ENCODE data around the gene APBA2.

Gene APBA2

DNA sequence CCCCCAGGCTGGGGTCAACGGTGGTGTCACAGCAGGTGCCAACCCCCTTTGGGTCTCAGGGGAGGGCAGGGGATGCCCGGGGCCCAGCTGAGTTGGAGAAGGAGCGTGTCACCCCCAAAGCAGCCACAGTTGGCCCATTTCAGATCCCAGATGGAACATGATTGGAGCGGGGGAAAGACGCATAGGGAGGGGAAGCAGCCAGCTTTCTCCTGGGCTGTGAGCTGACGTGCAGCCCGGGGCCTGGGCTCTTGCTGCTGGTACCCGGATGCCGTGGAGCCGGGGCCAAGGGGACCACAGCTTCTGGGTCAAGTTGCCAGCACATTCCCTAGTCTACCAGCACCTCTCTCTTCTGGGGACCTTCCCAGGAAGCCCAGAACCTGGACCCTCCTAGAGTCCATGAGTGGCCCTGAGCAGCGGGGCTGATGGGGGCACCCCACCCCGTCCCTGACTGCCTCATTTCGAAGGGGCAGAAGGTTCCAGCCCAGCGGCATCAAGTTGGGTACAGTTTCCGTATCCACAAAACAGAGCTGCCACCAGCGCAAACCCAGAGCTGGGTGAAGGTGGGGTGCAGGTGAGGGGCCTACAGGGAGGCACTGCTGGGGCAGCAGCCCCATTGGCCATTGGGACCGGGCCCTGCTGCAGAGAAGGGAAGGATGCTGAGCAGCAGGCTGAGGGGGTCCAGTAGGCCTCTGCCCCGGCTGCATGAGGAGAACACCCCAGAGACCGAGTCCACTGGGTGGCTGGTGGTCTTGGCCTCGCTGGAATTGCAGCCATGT is 235.0 kb downstream of the APBA2 start:
- no peak for DNase-seq (ENCODE audit: low read depth)

DNA sequence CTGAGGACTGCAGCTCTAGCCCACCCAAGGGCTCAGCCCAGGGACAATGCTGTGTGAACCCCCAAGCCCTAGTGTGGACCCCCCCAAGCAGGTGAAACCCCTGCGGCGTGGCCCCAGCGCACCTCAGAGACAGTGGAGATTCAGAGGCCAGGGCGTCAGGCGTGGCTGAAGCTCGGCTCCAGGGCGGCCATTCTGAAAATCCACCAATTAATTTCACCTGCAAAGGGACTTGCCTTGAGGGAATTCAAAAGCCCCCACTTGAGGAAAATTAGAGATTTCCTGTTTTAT is 235.5 kb downstream of the APBA2 start:
- DNase-seq (ENCODE audit: low read depth): no peak

DNA sequence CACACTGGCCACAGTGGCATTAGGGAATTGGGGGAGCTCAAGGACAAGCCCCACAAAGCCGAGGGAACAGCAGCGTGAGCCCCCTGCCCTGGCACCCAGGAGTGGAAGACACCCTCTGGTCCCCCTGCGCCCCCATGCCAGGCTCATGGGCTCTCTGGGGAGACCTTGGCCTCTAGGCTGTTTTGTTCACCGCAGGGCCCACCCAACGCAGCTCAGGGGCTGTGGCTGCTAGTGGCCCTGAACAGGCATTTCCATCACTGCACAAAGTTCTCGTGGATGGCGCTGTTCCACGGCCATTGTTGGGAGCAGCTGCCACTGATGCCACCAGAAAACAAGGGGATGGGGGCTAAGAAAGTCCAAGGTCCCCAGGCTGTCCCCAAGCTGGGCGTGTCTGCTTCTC is 236.1 kb downstream of the APBA2 start:
- DNase-seq (ENCODE audit: low read depth): no peak

DNA sequence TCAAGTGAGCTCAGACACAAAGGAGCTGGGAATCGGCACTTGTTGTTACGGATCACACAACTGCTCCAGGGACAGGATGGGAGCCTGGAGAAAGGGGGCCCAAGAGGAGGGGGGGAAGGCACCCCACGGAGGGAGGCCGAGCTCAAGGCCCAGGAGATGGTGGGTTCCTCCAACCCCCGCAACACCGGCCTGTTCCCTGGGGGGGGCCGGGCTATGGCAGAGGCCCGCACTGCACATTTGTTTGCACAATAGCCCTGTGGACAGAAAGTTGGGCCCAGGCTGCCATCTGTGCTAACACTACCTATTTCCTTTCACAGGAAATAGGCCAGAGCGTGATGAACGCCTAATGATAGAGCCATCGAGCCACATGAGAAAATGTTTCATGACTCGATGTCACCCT is 236.7 kb downstream of the APBA2 start:
- DNase-seq (ENCODE audit: low read depth): no peak

DNA sequence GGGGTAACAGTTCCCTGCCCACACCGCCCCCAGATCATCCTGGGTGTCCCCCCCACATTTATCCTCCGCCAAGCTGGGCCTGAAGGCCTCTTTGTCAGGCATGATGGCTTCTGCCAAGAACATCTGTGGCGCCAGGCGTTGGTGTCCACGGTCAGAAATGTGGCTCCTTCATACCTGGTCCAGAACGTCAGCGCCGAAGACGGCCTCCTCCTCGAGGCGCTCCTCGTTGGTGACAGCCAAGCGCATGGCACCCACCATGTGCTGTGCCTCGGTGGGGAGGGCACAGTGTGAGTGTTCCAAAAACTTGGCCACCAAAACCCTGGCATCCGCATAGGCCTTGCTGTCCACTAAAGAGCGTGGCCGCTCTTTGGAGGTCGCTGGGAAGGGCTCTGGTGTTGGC is 237.4 kb downstream of the APBA2 start:
- no peak for DNase-seq (ENCODE audit: low read depth)

DNA sequence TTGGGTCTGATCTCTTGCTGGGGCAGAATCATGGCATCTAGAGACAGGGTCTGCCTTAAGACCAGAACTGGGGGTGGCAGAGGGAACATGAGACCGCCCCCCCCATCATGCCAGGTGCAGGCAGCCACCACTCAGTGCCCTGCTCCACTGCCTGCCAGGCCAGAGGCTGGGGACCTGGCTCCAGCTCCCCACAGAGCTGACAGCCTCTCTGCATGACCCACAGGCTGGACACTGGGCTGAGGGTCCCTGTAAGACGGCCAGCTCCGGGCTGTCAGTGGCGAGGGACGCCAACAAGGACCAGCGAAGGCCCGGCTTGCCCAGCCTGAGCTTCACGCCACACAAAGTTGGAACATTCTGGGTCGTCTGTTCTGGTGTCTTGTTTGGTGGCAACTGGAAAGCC is 238.2 kb downstream of the APBA2 start:
- DNase-seq (ENCODE audit: low read depth): no peak

DNA sequence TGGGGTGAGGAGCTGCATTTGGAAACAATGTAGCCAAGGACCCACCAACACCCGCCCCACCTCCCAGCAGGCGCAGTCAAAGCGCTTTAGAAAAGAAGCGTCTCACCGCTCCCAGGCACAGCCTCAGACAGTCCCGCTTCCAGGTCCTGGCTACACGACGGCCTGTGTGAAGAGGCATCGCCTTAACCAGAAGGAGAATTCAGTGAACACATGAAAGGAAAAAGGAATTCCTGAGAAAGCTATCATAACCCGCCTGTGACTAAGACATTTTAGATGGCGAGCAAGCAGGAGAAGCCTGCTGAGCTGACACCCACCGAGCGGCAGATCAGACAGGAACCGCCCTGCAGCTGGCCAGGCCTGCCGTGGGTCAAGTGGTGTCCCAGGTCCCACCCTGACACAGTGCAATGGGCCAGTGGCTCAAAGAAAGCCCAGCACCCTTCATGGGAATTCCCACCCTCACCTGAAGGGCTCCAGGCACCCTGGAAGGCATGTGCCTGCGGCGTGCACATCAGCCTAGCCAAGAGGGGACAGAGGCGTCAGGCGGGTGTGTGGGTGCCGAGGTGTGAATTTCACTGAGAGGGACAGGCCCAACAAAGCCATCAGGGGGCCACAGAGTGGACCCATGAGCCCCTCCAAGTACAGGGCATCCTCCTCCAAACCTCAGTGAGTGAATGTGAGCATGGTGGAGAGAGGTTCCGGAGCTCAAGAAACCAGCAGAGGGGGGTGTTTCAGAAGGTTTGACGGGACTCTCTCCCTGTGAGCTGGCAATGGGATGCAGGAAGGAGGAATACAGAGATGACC is 239.0 kb downstream of the APBA2 start:
- DNase-seq (ENCODE audit: low read depth): no peak

DNA sequence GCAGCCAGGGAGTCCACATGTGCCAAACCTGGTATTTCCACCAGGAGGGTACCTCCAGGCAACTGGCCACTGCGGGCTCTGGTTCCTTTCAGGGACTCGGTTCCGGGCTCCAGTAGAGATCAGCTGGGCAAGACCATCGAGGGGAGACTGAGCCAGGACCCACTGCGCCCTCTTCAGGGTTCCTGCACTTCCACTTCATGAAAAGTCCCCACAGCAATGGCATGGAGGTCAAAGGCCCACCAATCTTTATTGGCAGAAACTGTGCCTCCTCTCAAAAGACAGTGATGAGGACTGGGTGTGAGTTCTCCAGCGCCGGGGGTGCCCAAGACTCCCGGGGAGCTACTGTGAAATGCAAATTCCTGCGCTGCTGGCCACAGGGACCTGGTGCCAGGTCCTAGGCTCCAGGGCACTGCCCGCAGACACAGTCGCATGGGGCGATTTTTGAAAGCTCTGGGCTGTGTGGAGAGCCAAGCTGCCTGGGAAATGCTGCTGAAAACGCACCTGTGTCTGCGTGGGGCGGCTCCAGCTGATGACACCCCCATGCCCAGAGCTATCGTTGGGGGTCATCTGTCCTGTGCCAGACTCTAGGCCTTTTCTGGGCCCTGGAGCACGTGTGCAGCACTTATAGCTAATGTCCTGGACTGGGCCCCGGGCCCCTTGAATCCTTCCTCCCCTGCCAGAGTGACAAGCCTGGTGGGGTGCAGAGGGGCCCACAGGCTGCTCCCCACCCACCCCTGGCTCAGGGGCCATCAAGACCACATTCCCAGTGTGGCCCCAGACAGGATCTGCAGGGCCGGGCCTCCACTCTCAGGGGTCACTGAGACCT is 239.8 kb downstream of the APBA2 start:
- no peak for DNase-seq (ENCODE audit: low read depth)

DNA sequence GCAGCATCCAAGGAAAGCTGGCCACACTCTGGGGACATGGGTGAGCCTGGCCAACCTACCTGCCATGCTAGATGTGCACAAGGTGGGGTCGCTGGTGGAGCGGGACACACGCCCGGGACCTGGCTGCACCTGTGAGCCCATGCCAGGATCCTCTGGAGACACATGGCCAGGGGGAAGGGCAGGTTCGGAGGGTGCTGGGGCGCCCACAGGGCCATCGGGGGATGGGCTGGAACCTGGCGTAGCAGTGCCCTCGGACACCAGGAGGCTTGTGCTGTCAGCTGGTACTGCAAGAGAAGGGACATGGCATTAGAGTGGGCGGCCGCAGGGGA is 240.4 kb downstream of the APBA2 start:
- no peak for DNase-seq (ENCODE audit: low read depth)

DNA sequence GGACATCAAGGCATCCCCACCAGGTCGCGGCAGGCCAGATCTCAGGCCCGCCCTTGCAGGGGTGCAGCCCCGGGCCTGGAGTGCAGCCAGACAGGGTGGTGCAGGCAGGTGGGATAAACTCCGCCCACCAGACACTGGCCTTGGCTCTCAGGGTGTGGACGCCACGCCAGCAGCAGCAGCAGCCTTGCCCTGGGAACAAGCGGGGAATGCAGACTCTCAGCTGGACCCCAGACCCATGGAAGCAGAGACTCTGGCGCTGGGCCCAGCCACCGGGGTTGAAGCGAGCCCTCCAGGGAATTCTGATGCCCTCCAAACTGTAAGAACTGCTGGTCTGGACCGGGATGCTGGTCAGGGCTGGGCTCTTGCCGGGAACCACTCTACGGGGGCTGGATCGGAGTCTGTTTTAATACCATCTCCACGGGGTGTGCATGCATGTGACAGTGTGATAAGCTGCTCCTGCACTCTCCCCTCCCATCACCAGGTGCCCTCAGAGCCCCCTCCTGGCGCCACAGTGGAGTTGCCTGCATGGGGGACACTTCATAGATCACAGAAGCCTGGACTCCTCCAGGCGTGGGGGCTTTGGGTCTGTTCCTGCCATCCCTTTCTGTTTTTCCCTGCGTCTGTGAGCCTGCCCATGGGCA is 241.2 kb downstream of the APBA2 start:
- DNase-seq (ENCODE audit: low read depth): no peak

DNA sequence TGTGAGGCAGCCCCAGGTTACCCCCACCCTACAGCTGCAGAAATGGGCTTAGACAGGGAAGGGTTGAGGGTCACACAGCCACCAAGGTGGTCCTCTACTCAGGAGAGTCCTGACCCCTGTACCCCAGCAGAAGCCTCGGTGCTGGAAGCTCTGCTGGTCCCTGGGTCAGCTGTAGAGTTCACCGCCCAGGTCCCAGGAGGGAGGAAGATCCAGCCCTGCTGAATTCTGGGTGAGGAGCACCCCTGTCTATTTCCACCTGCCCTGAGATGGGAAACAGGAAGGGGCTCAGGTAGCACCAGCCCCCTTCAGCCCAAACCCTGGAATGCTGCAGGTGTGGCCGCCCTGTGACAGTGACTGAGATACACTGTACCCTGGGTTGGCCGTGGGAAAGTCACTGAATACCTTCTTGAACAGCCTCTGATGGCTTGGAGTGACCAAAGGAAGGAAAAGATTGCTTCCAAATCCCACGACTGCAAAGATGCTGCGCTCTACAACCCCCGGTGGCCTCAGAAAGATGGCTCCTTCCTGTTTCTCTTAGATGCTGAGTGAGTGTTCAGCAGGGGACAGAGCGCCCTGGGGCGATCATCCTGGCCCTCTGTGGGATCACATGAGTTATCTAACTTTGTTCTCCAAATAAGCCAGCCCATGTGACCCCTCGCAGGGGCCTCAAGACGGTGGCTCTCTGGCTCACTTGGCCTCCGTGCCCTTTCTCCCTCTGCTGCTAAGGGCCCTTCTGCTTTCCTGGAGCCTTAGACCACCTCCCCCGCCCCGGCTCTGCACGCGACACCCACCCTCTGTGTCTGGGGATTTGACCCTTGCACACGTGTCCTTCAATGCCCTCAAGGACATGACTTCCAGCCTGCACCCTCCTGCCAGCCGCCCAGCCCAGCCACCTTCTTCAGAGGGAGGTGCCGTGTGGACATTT is 242.0 kb downstream of the APBA2 start:
- DNase-seq (ENCODE audit: low read depth): no peak

DNA sequence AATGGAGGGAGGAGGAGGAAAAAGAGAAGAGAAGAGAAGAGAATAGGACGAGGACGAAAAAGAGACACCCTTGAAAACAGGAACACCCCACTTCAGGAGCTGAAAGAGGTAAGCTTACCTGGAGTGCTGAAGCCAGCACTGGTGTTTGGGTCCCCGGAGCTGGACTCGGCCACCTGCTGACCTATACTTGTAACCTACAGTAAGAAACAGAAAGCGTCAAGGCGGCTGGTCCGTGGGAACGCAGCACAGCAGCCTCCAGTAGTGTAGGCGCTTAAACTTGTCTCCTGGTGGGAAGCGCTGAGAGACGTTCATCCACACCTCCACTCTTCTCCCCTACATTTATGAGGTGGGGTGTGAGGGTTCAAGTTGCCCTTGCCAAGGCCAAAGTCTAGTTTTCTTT is 242.9 kb downstream of the APBA2 start:
- DNase-seq (ENCODE audit: low read depth): no peak

DNA sequence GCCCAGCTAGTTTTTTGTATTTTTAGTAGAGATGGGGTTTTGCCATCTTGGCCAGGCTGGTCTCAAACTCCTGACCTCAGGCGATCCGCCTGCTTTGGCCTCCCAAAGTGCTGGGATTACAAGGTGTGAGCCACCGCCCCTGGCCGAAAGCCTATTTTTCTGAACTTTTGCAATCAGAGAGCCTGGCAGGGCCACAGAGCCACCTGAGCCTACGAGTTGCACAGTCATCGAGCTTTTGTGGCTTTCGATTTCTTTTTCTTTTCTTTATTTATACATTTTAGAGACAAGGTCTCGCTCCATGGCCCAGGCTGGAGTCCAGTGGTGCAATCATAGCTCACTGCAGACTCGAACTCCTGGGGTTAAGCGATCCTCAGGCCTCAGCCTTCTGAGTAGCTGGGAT is 243.4 kb downstream of the APBA2 start:
- no peak for DNase-seq (ENCODE audit: low read depth)

DNA sequence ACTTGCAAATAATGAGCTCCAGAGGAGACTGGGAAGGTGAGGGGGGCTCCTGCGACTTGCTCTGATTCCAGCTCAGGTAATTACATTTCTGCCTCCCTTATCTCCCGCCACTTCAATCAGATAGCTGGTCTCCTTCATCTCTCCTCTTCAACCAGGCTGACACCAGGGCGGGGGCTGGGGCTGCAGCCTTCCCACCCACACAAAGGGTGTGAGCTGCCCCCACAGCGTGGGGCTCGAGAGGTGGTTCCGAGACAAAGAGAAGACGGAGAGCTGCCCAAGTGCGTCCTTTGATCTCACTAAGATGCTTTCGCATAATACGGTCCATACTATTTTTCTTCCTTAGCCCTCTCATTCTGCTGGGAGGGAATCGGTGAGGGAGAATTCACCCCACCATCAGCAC is 244.2 kb downstream of the APBA2 start:
- no peak for DNase-seq (ENCODE audit: low read depth)

DNA sequence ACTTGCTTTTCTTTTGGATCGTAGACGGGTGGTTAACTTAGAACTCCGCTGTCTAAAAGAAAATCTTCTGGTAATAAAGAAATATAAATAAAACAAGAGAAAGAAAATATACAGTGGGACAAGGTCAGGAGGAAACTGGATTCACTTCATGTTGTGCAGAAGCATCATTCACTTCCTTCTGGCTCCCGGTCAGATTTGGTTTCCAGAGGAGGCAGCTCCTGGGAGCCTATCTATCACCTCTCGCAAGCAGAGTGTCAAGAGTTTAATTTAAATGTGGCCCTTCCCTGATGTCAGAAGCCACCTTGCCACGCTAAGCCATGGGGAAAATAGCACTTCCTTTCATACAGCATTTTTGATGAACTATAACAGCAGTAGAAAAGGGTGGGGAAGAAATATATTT is 244.7 kb downstream of the APBA2 start:
- no peak for DNase-seq (ENCODE audit: low read depth)

DNA sequence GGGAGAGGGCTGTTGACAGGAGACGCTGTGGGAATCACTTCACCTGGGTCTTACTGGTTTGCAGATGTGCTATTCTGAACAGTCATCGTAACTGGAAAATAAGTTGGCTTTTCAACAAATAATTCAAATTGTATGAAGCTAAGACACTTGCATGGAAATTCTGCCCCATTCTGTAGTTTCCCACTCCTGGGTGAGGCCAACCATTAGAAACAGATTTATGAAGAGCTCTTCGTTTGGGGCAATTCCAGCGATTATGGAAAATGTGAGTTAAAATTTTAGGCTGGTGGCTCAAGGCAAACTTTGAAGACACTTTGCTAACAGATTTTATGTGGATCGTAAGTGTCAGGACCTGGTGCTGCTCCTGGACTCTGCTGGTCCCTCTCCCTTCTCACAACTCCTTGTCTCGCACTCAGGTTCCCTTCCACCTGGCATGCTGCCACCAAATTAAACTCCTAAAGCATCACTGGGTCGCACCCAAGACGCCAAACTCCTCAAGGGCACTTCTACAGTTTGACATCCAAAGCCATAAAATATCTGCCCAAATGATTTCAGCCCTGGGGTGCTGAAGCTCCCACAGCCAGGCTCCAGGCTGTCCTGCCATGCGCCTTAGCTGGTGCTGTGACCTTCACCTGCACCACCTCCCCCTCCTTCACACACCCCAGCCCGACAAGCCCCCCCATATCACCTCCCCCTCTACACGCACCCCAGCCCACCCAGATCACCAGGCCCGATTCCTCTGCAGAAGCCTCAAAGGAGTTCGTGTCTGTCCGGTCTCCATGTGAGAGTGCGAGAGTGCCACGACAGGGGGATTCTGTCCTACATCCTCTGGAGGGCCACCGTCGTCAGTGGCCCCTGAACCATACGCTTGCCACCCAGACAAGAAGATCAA is 245.4 kb downstream of the APBA2 start:
- DNase-seq (ENCODE audit: low read depth): no peak

DNA sequence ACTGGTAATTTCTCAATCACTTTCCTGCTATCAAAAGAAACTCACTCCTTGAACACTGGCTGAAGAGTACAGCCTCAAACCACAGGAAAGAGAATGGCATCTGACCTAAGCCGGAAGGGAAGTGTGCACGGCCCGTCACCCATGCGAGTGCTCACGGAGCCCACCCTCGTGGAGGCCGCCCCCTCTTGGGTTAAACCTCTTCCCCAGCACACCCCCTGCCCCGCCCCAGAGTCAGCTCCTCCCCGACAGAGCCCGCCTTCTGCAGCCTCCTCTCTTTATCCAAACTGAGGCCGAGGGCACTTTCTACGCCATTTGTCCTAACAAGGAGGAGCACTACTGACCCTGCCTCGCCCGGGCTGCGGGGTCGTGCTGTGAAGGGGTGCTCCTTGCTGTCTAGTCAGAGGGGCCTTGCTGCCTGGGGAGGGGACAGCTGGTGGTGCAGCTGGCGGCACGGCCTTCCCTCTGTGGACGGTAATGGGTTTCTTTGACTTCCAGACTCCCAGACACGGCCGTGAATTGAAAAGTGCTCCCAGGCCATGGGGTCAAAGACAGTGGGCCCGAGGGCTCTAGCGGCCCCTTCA is 246.2 kb downstream of the APBA2 start:
- DNase-seq (ENCODE audit: low read depth): no peak

DNA sequence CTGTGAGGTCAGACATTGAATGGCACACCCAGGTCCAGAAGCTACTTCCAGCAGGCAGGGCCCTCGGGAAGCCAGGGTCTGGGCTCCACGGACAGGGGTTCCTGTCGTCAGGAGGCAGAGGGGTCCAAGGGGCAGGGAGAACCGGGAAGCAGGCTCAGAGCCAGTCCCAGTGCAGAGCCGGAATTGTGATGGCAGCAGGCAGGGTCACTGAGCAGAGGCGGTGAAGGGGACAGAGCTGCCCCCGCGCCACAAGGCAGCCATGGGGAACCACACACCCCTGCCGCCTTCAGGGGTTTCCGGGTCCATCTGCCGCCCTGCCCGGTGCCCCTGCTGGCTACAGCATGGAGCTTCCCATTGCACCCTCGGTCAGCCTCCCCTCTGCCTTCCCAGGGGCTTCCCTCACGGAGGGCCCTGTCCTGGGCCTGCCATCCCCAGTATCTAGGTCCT is 247.0 kb downstream of the APBA2 start:
- no peak for DNase-seq (ENCODE audit: low read depth)

DNA sequence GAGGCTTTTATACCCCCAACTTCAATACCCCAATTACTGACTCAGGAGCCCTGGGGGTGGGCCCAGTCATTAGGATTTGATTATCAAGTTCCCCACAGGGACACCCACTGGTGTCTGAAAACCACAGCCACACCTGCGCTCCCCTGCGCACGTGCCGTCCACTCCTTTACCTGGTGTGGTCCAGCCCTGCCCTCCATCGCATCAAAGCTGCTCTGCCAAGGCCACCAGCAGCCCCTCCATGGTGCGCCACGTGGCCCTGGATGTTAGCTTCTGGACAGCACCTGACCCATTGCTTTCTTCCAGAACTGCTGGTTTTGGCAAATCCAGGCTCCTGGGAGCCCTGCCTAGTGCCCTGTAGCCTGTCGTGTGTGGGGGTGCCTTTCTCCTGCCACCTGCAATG is 247.5 kb downstream of the APBA2 start:
- DNase-seq (ENCODE audit: low read depth): no peak

DNA sequence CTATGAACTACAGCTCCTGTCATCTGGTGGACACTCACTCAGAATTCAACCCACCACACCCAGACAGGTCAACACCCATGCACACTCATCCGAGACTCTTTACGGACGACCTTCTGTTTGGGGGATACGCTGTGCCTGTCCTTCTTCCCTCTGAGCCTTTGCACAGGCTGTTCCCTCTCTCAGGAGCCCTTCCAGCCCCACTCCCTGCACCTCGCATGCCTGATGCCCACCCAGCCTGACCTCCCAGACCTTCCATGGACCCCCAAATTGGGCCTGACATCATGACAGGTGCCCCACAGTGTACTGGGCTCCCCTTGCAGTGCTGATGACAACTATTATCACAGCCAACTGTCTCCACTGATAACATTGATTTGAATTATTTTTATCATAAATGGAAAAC is 248.0 kb downstream of the APBA2 start:
- no peak for DNase-seq (ENCODE audit: low read depth)

Data from stimulated activated CD8-positive, alpha-beta memory T cell treated with anti-CD3 and anti-CD28 coated beads, Interleukin-15, amount 100 ng/mL, for 1 hour (primary cell).